ENCODE data around the gene STK11IP.

DNA sequence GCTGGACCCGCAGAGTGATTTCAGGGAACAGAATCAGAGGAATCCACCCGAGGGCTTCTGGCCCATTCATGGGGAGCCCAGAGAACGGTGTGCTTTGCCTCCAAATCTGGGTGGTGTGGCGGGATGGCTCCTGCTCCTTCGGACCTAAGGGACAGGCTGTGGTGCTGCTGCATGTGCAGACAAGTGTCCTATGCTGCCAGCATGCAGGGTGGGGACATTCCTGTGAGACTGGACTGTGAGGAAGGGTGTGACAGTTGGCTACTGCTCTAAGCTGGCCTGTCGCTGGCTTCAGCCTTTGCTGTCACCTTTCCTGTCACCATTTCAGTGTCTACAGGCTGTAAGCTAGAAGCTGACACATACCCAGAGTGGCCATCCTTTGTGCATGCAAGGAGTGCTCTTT, 26.9 kb downstream of the STK11IP start:
- TF ChIP-seq POLR2AphosphoS5 (IDR thresholded peaks at IDR 0.05; ENCODE audit: low read depth, low read length) (no peak), TAF1 (IDR thresholded peaks at IDR 0.05; ENCODE audit: borderline replicate concordance, insufficient read depth, low read length) (no peak), REST (IDR thresholded peaks at IDR 0.05; ENCODE audit: insufficient read depth in 1 of 2, low read depth in 2 of 2, low read length in 2 of 2) (no peak), FOXP2 (optimal IDR thresholded peaks at IDR 0.05; ENCODE audit: borderline replicate concordance, extremely low read depth, extremely low read length, insufficient read depth) (no peak), SIN3A (IDR thresholded peaks at IDR 0.05; ENCODE audit: borderline replicate concordance, insufficient read depth, low read length) (no peak)

Measured in PFSK-1 (cell line).